Body of pancreas (tissue), 4 donors: ENCODE measurements around the gene SH3GL3.

Experiments used
- CTCF ChIP-seq, 7 experiments: fragments of 450-650 bp in 4 of 7; fragments of 200-600 bp in 3 of 7; sonication (generic) in 3 of 7; IDR thresholded peaks; one replicate each; pipeline ENCODE4 v1.5.1; 2016 to 2019; ENCODE audit warnings: antibody characterized with exemption in 7 of 7
- POLR2A ChIP-seq, 3 donors: fragments of 450-650 bp; IDR thresholded peaks; one replicate each; pipeline ENCODE4 v1.6.1; 2016; ENCODE audit warnings: antibody characterized with exemption in 3 of 3, mild to moderate bottlenecking in 2 of 3

DNA sequence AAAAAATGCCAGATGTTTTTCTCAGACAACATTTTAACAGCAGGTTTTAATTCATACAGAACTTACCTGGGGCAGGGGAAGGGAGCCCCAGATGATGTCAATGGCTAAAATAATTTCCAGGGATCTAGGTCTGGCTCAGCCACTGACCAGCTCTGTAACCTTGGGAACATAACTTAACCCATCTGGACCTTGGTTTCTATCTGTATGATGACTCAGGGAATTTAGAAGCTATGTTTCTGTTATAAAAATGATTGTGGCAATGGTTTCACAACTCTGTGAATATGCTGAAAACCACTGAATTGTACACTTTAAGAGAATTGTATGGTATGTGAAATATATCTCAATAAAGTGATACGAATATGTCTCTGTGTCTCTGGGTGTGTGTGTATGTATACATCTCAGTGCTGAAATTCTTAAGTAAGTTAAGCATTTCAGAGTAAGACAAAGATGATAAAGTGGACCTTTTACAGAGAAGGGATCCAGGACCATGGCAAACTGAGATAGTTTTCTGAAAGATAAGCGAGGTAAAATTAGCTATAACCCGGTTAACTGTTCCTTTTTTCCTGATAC, 2.9 kb downstream of the SH3GL3 start:
- TF ChIP-seq CTCF (IDR thresholded peaks at IDR 0.05): no peak
- no peak for TF ChIP-seq POLR2A (IDR thresholded peaks at IDR 0.05)
